Thyroid gland (tissue), 4 donors: Measurements from ENCODE around the gene PTGES3L.

Experiments
- POLR2A ChIP-seq, 2 donors: fragments of 450-650 bp; IDR thresholded peaks; one replicate each; pipeline ENCODE4 v1.6.1; 2017; ENCODE audit warnings: antibody characterized with exemption in 2 of 2, mild to moderate bottlenecking in 2 of 2, moderate library complexity in 1 of 2
- TF ChIP-seq, protein P1 (sequence below), 6 experiments: fragments of 200-600 bp in 3 of 6; fragments of 450-650 bp in 3 of 6; sonication (generic) in 3 of 6; IDR thresholded peaks; one replicate each; pipeline ENCODE4 v1.5.1; 2016 to 2019; ENCODE audit warnings: antibody characterized with exemption in 6 of 6, mild to moderate bottlenecking in 2 of 6, inconsistent platforms in 1 of 6, moderate library complexity in 1 of 6

DNA sequence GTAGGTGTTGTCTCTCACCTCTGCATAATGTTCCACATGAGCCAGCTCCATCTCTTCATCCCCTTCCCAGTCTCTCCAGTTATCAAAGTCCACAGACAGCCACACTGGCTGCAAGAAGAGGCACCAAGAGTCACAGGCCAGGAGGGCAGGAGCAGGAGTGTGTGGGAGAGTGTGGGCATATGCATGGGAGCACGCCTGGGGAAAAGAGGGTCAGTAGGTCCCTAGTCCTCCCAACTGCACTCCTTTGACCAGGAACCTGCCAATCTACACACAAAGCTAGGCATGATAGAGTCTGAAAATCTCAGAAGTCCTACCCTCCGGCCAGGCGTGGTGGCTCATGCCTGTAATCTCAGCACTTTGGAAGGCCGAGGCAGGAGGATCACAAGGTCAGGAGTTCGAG, 8.3 kb downstream of the PTGES3L start:
- TF ChIP-seq, protein P1, sequence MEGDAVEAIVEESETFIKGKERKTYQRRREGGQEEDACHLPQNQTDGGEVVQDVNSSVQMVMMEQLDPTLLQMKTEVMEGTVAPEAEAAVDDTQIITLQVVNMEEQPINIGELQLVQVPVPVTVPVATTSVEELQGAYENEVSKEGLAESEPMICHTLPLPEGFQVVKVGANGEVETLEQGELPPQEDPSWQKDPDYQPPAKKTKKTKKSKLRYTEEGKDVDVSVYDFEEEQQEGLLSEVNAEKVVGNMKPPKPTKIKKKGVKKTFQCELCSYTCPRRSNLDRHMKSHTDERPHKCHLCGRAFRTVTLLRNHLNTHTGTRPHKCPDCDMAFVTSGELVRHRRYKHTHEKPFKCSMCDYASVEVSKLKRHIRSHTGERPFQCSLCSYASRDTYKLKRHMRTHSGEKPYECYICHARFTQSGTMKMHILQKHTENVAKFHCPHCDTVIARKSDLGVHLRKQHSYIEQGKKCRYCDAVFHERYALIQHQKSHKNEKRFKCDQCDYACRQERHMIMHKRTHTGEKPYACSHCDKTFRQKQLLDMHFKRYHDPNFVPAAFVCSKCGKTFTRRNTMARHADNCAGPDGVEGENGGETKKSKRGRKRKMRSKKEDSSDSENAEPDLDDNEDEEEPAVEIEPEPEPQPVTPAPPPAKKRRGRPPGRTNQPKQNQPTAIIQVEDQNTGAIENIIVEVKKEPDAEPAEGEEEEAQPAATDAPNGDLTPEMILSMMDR (IDR thresholded peaks at IDR 0.05) = no peak
- no peak for TF ChIP-seq POLR2A (IDR thresholded peaks at IDR 0.05)
